GM20431 (cell line): ENCODE data around the gene TTC31.
"Not testable (repeated sequence)": the region's sequence is repeated elsewhere in the genome, so short reads cannot be mapped to it uniquely, and the experiment has no call there.

Experiments
- in situ Hi-C: fragments of 300-500 bp; cut with MseI, MboI; formaldehyde crosslinking; loops from one replicate; pipeline ENCODE4 v1.15.0; 2020; ENCODE audit warnings: low sequenced_read_pairs; ENCODE audit not compliant: unreplicated experiment

Gene TTC31

DNA sequence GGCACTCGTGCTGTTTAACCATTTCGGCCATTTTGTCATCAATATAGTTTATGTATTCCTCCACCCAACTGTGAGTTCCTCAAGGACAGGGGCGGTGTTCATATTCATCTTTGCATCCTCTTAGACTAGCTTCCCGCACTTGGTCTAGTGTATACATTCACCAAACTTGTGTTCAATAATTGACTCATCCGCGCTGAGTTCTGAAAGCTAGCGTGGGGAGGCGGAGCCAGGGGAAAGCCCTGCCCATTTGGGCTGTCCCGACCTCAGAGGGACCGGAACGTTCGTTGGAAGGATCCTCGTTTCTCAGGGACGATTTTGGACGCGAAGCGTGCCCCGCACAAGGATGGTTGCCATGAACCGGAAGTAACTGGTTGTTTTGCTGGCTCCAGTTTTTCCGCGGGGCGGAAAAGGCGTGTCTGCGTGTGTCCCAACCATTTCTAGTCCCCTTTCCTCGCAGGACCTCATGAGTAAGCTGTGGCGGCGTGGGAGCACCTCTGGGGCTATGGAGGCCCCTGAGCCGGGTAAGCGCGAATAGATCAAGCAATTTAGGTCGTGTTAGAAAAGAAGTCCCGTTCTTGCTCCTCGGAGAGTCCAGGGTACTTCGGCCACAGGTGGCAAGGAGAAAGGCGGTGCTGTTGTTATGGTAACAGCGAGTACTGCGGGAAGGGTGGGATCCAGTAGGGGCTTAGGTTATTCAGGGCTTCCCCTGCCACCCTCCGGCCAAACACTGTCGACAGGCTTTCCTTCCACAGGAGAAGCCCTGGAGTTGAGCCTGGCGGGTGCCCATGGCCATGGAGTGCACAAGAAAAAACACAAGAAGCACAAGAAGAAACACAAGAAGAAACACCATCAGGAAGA is 28.0 kb upstream of the TTC31 start, which contains the start of gene INO80B:
Gene INO80B, plus strand, starts transcription at position 434 of the 858 bp plus-strand sequence. Its CDS starts 30 bp downstream, at position 464.
- in situ Hi-C loops: no loop called here

DNA sequence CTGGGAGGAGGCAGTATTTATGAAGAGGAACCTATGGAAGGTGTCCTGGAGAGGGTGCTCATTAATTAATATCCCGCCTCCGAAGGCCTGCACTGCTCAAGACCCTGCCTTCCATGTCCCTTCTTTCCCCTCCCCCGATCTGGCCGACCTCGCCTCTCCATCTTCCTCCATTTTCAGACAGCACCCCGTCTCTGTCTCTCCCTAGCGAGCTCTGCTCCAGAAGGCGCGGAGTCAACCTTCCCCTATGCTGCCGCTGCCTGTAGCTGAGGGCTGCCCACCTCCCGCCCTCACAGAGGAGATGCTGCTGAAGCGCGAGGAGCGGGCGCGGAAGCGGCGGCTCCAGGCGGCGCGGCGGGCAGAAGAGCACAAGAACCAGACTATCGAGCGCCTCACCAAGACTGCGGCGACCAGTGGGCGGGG is 25.7 kb upstream of the TTC31 start:
- in situ Hi-C loops: no loop called here

- in situ Hi-C loops: no loop called here
Measured at GRCh38 chr2:74457549-74458131, 25.2 kb upstream of the TTC31 start.

DNA sequence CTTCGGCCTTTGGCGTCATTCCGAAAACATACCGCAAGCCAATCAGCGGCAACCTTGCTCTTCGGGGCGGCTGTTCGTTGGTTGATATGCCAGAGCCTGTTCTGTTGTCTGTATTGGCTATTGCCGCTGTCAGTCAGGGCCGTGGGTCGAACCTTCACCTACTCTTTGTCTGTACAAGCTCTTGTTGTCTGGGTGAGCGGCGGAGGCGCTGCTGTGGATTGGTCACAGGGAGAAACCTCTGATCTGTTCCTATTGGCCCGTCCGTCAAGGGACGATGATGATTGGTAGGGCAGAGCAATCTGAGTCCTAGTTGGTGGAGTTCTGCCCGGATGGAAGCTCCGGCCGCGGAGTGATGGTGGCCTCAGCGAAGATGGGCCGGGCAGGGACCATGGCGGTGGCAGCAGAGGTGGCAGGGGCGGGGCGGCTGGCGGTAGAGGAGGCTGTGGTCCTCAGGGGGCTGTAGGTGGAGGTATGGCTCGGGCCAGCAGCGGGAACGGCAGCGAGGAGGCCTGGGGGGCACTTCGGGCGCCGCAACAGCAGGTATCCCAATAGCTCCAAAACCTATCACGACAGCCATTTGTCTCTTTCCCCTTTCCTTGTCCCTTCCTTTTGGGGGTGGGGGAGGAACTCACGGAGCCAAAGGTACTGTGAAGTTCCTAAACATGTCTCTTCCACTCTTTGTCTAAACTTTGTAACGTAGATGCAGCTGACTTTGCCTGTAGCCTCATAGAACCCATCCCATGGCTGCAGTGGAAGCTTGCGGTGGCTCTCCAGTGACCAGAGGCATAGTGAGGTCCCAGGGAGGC is 24.5 kb upstream of the TTC31 start, which contains the start of gene WBP1:
Gene WBP1, plus strand, starts transcription at position 307 of the 806 bp plus-strand sequence. Its CDS starts 165 bp downstream, at position 472.
- in situ Hi-C loops: no loop called here

- in situ Hi-C loops: no loop called here
Measured at GRCh38 chr2:74458938-74459363, 23.9 kb upstream of the TTC31 start.

DNA sequence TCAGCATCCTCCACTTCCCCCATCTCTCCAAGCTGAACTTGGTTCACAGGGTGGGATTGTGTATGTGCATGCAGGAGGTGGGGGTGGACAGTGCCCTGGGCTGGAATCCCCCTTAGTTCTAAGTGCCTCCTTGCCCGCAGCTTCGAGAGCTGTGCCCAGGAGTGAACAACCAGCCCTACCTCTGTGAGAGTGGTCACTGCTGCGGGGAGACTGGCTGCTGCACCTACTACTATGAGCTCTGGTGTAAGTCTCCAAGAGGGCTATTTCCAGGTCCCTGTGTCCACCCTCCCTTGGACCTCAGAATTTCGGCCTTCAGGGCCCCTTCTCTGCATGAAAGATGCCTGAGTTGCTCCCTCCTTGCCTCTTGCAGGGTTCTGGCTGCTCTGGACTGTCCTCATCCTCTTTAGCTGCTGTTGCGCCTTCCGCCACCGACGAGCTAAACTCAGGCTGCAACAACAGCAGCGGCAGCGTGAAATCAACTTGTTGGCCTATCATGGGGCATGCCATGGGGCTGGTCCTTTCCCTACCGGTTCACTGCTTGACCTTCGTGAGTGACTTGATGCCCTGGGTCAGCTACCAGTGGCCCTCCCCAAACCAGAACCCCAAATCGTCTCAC is 23.3 kb upstream of the TTC31 start:
- in situ Hi-C loops: not testable (repeated sequence)

GRCh38 chr2:74460187-74460586 is 22.7 kb upstream of the TTC31 start:
- in situ Hi-C loops: not testable (repeated sequence)

- in situ Hi-C loops: no loop called here
Measured at GRCh38 chr2:74461187-74462053, 21.5 kb upstream of the TTC31 start.

DNA sequence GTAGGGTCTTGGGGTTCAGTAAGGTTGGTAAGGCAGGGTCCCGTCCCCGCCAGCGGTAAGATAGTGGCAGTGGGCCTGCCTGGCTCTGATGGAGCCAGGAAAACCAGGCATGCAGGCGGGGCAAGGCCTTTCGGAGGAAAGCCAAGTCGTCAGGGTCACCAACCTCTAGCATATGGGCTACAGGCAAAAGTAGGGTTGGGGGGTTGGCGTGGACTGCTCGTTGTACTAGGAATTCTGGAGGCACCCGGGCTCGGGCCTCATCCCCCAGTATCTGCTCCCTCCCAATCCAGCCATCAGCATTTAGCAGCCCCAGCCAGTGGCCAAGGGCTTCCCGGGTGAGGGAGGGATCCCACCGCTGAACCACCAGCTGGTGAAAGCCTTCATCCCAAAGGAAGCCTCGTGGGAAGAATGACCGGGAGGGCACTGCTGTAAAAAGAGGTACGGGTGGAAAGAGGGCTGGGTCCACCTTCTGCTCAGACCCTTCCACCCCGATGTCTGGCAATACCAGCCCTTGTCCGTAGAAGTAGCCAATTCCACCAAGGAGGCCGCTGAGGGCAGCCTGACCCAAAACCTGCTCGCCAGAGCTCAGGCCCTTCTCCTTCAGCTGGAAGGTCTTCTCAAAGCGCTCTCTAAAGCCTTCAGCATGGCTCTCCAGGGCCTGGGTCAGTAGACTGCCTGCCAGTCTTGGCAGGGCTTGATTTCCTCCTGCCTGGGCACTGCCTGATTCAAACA is 20.7 kb upstream of the TTC31 start:
- in situ Hi-C loops: no loop called here

DNA sequence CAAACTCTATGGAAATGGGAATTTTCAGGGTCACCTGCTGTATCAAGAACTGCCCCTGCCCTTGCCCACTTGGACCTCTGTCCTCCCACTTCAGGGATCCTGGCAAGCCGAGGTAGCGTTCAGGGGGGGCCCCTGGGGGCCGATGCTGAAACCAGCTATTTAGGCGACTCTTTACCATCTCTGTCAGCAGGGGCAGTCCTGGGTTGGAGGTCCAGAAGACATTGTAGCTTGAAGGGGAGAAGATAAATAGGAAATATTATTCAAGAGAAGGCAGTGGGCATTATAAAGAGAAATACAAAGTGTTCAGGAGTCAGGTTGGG is 20.1 kb upstream of the TTC31 start:
- in situ Hi-C loops: no loop called here

- in situ Hi-C loops: no loop called here
Measured at GRCh38 chr2:74464406-74464805, 18.5 kb upstream of the TTC31 start.

DNA sequence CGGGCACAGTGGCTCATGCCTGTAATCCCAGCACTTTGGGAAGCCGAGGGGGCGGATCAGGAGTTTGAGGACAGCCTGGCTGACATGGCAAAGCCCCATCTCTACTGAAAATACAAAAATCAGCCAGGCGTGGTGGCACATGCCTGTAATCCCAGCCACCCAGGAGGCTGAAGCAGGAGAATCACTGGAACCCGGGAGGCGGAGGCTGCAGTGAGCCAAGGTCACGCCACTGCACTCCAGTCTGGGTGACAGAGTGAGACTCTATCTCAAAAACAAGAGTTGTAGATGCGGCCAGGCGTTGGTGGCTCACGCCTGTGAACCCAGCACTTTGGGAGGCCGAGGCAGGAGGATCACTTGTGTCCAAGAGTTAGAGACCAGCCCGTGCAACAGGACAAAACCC is 12.1 kb upstream of the TTC31 start:
- in situ Hi-C loops: not testable (repeated sequence)

DNA sequence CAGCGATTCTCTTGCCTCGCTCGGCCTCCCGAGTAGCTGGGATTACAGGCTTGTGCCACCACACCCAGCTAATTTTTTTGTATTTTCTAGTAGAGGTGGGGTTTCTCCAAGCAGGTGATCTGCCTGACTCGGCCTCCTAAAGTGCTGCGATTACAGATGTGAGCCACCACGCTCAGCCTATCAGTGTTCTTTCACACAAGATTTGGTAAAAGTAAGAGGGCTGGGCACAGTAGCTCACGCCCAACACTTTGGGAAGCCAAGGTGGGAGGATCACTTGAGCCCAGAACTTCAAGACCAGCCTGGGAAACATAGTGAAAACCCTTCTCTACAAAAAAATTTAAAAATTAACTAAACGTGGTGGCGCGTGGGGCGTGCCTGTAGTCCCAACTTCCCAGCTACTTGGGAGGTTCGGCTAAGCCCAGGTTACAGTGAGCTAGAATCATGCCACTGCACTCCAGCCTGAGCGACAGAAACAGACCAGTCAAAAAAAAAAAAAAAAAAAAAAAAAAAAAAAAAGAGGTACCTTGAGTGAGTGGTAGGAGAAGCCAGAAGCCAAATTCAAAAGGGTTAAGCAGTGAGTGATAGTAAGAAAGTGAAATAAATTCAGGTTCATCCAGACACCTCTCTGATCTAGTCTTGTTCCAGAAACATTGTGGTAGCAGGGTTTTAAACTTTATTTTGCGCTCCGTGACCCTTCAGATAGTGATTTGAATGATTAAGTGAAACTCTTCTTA is 11.4 kb upstream of the TTC31 start:
- in situ Hi-C loops: no loop called here

- in situ Hi-C loops: no loop called here
Measured at GRCh38 chr2:74472086-74472944, 10.6 kb upstream of the TTC31 start, which contains the start of gene MRPL53. TSS of gene MRPL53 (minus strand) at chr2:74472680. CDS start at chr2:74472660, 20 bp downstream.

DNA sequence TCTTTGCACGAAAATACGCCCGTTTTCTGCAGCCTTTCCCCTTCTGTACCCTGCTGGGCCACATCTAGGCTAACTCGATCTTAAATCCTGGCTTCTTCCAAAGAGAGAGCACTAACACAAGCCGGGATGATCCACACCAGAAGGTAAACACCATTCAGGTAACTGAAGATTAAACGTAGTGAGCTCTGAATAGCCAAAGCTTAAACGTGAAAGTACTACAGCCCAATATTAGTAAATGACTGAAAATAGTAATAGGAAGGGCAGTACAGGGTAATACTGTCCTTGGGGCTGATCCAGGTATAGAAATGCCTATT is 10.0 kb upstream of the TTC31 start:
- in situ Hi-C loops: no loop called here

DNA sequence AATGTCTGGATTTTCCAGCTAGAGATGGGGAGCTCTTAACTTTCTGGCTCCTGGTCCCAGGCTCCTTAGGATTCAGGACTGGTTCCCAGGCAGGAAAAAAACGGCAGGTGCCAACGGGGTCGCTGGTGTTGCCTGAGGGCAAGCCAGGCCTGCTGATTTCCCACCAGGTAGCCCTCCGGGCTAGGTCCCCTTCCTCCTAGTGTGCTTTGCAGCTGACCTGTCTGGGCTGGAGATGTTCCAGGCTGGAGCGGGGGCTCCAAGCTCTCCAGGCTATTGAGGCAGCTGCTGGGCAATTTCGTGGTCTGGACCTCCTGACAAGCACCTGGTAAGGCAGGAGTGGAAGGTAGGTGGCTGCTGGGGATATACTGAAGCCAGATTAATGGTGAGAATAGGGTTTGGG is 8.4 kb upstream of the TTC31 start:
- in situ Hi-C loops: no loop called here

- in situ Hi-C loops: loop anchor here (25.0 kb wide), 1 partner anchor 112 kb away; no protein-coding TSS in a partner anchor
Measured at GRCh38 chr2:74474899-74475298, 8.0 kb upstream of the TTC31 start.
